Neural cell (in vitro differentiated cells): ENCODE measurements around the gene CFAP97D1. TPM values are rescaled to one million over a fixed set of nuclear protein-coding genes. Genes with fewer than 3 reads are reported as not detected.

ENCODE experiments used
- H2AFZ ChIP-seq: fragments of 200-600, 300-800 bp; sonication (generic), shearing (Covaris generic); 2 replicates; pipeline ENCODE4 v1.6.0; 2014; ENCODE audit warnings: low read depth, mild to moderate bottlenecking, antibody characterized with exemption, low read length, moderate library complexity
- H3F3A ChIP-seq: fragments of 200-600 bp; shearing (Covaris generic); 2 replicates; pipeline ENCODE4 v1.6.1; 2016; ENCODE audit warnings: mild to moderate bottlenecking, moderate library complexity, mixed read lengths, antibody characterized with exemption, low read length; ENCODE audit not compliant: insufficient read depth, poor library complexity, severe bottlenecking
- H3K27ac ChIP-seq: fragments of 200-600, 300-800 bp; sonication (generic), shearing (Covaris generic); 2 replicates; pipeline ENCODE4 v1.5.1; 2014; ENCODE audit warnings: mild to moderate bottlenecking, low read length, moderate library complexity
- H3K27me3 ChIP-seq: fragments of 300-800, 200-600 bp; sonication (generic), shearing (Covaris generic); 2 replicates; pipeline ENCODE4 v1.6.0; 2014; ENCODE audit warnings: mild to moderate bottlenecking, low read depth, low read length, moderate library complexity; ENCODE audit not compliant: insufficient read depth
- H3K36me3 ChIP-seq: fragments of 300-800, 200-600 bp; sonication (generic), shearing (Covaris generic); 2 replicates; pipeline ENCODE4 v1.5.1; 2014; ENCODE audit warnings: mild to moderate bottlenecking, antibody characterized with exemption, low read length, moderate library complexity; ENCODE audit not compliant: insufficient read depth
- H3K4me2 ChIP-seq: fragments of 300-800, 200-600 bp; sonication (generic), shearing (Covaris generic); 2 replicates; pipeline ENCODE4 v1.6.0; 2014; ENCODE audit warnings: mild to moderate bottlenecking, low read length
- H3K4me3 ChIP-seq: fragments of 300-800, 200-600 bp; sonication (generic), shearing (Covaris generic); 2 replicates; pipeline ENCODE4 v1.5.1; 2014; ENCODE audit warnings: mild to moderate bottlenecking, low read length, moderate library complexity
- H3K79me2 ChIP-seq: fragments of 200-600 bp; shearing (Covaris generic); replicated peaks from 2 replicates; pipeline ENCODE4 v1.6.0; 2014; ENCODE audit warnings: mild to moderate bottlenecking, low read length, moderate library complexity; ENCODE audit not compliant: insufficient read depth
- H3K9ac ChIP-seq: fragments of 300-800, 200-600 bp; sonication (generic), shearing (Covaris generic); 2 replicates; pipeline ENCODE4 v1.6.1; 2016; ENCODE audit warnings: mild to moderate bottlenecking, low read length, mixed read lengths
- H3K9me2 ChIP-seq: fragments of 200-600 bp; shearing (Covaris generic); 2 replicates; pipeline ENCODE4 v1.6.1; 2016; ENCODE audit warnings: mild to moderate bottlenecking, low read length, mixed read lengths; ENCODE audit not compliant: insufficient read depth
- H3K9me3 ChIP-seq: fragments of 200-600, 300-800 bp; sonication (generic), shearing (Covaris generic); 2 replicates; pipeline ENCODE4 v1.6.1; 2016; ENCODE audit warnings: mild to moderate bottlenecking, mixed run types, low read length, moderate library complexity, mixed read lengths
- H4K20me1 ChIP-seq: fragments of 200-600 bp; shearing (Covaris generic); 2 replicates; pipeline ENCODE4 v1.6.1; 2016; ENCODE audit warnings: mild to moderate bottlenecking, mixed run types; ENCODE audit not compliant: insufficient read depth
- CTCF ChIP-seq: fragments of 450-650 bp; IDR thresholded peaks from 2 replicates; pipeline ENCODE4 v1.5.1; 2014; ENCODE audit warnings: antibody characterized with exemption, mild to moderate bottlenecking, moderate library complexity; ENCODE audit not compliant: poor library complexity, severe bottlenecking
- EP300 ChIP-seq: fragments of 450-650 bp; conservative IDR thresholded peaks from 2 replicates; pipeline ENCODE4 v1.6.1; 2014; ENCODE audit warnings: antibody characterized with exemption, mild to moderate bottlenecking, moderate library complexity; ENCODE audit not compliant: poor library complexity, severe bottlenecking
- EZH2 ChIP-seq: fragments of 200-600, 300-800 bp; shearing (Covaris generic), sonication (generic); IDR thresholded peaks from 2 replicates; pipeline ENCODE4 v1.6.1; 2014; ENCODE audit warnings: antibody characterized with exemption, low read length, borderline replicate concordance, mild to moderate bottlenecking; ENCODE audit not compliant: insufficient read depth, poor library complexity, severe bottlenecking
- MXI1 ChIP-seq: fragments of 450-650 bp; conservative IDR thresholded peaks from 2 replicates; pipeline ENCODE4 v1.6.1; 2014; ENCODE audit warnings: antibody characterized with exemption, mild to moderate bottlenecking; ENCODE audit not compliant: poor library complexity, severe bottlenecking
- POLR2AphosphoS5 ChIP-seq: IDR thresholded peaks from 2 replicates; pipeline ENCODE4 v1.6.1; 2012
- RAD21 ChIP-seq: fragments of 450-650 bp; conservative IDR thresholded peaks from 2 replicates; pipeline ENCODE4 v1.6.1; 2014; ENCODE audit warnings: antibody characterized with exemption, mild to moderate bottlenecking, moderate library complexity
- REST ChIP-seq: IDR thresholded peaks from 2 replicates; pipeline ENCODE4 v1.6.1; 2012; ENCODE audit warnings: borderline replicate concordance
- SMC3 ChIP-seq: fragments of 450-650 bp; conservative IDR thresholded peaks from 2 replicates; pipeline ENCODE4 v1.6.1; 2014; ENCODE audit warnings: antibody characterized with exemption, mild to moderate bottlenecking, moderate library complexity; ENCODE audit not compliant: poor library complexity
- TAF1 ChIP-seq: IDR thresholded peaks from 2 replicates; pipeline ENCODE4 v1.6.1; 2012; ENCODE audit warnings: low read depth
- polyA plus RNA-seq: library from polyadenylated mRNA; depleted of rRNA; stranded (reverse); fragments of >200 nt; gene quantifications from 2 replicates; pipeline ENCODE4 v1.2.3, GENCODE V29; 2014

The CFAP97D1 gene
- polyA plus RNA-seq, 1 donor from 2014 or later: 0.09 TPM

DNA sequence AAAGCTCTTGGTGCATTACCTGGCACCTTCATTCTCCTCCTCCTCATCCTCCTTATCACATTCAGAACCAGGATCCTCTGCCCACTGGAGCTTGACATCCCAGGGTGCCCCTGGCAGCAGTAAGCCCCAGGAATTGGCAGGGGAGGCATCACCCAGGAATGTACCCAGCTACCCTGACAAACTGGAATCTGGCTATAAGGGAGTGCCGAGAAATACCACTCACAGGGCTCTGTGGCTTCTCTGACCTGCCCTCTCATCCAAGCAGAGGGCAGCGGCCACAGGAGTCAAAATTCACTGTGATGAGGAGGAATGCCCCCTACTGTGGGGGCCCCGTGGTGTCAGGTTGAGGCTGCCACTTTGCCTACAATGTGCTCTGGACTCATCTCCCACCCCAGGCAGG is 33.2 kb downstream of the CFAP97D1 start:
- Histone ChIP-seq H3K9me3 (no peaks in the 10 kb centered on the region), H3K9ac (no peak overlapping the region), H3K4me2 (no peak overlapping the region), H3K27me3 (no peaks in the 10 kb centered on the region), H3K9me2 (no peaks in the 10 kb centered on the region), H3K4me3 (no peak overlapping the region), H3F3A (no peaks in the 10 kb centered on the region), H4K20me1 (no peaks in the 10 kb centered on the region), H3K36me3 (peaks cover 5% of the 10 kb centered on the region), H3K27ac (no peak overlapping the region), H2AFZ (no peak overlapping the region), H3K79me2 (no peaks in the 10 kb centered on the region)
- TF ChIP-seq POLR2AphosphoS5 (no peak), MXI1 (no peak), EZH2 (no peak), SMC3 (no peak), RAD21 (no peak), CTCF (no peak), TAF1 (no peak)

DNA sequence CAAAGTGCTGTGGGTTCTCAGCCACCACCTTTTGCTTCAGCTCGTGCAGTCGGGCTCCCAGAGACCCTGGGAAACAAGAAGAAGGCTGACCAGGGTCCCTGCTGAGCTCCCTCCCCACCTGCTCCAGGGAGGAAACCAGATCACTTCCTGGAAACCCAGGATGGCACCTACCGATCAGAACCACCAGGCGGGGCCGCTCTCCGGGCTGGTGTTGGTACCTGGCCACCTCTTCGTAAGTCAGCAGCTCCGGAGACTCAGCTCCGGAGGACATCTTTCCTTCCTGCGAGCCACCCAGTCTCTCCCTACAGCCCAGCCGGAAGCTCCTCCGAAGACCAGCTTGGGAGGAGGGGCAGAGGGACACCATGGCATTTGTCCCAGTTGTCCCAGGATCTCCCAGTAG is 33.8 kb downstream of the CFAP97D1 start:
- H4K20me1 ChIP-seq: no peaks in the 10 kb centered on the region
- H3K9ac ChIP-seq: no peak overlapping the region
- H3K4me2 ChIP-seq: no peak overlapping the region
- no peaks in the 10 kb centered on the region for H3K27me3 ChIP-seq
- no peaks in the 10 kb centered on the region for H3F3A ChIP-seq
- no peaks in the 10 kb centered on the region for H3K79me2 ChIP-seq
- no peaks in the 10 kb centered on the region for H3K9me2 ChIP-seq
- peaks cover 5% of the 10 kb centered on the region for H3K36me3 ChIP-seq
- H3K27ac ChIP-seq: no peak overlapping the region
- no peak overlapping the region for H3K4me3 ChIP-seq
- no peak for TF ChIP-seq MXI1
- TF ChIP-seq CTCF: no peak
- no peak for TF ChIP-seq TAF1
- no peak for TF ChIP-seq EP300
- TF ChIP-seq REST: no peak
- no peak for TF ChIP-seq EZH2
- no peak for TF ChIP-seq POLR2AphosphoS5
- no peak for TF ChIP-seq RAD21
- no peak for TF ChIP-seq SMC3
- H2AFZ ChIP-seq: no peak overlapping the region
- no peaks in the 10 kb centered on the region for H3K9me3 ChIP-seq
